Measurements from ENCODE around the gene EVA1A.

Gene EVA1A

DNA sequence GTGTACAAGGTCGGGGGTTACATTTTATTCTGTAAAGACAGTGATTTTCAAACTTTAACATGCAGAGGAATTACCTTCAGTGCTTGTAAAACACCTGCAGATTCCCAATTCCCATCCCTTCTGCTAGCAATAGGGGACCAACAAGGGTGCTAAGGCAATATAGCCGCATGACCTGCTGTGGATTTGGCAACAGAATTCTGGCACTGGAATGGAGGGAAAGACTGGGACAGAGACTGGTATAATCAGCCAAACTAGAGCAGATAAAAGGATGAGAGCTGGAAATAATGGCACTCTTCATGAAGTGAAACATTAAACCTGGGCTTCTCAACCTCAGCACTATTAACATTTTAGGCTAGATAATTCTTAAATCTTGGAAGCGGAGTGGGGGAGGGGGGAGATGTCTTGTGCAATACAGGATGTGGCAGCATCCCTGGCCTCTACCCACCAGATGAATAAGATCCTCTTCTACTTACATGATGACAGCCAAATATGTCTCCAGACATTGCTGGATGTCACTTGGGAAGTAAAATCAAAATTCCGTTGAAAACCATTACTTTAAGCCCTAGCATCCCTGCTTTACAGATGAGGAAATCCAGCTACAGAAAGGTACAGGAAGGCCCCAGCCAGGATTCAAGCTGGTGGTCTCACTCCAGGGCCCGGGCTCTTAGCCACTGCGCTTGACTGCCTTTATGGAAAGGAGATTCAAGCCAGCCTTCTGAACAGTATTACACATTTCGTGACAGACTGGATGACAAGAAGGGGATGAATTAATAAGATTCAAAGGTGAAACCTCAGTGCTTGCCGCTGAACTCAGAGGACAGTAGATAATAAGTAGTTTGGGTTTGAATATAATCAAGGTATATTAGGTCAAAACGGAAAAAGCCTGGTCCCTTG, 1.7 kb downstream of the EVA1A start:
- peaks cover 20% of the 10 kb centered on the region for H3K4me1 ChIP-seq (ENCODE audit: insufficient read depth, low read length, poor library complexity, severe bottlenecking)
- no peaks in the 10 kb centered on the region for H3K79me2 ChIP-seq (ENCODE audit: insufficient read depth, low read length)
- H3K9me3 ChIP-seq (ENCODE audit: insufficient read depth, low read depth, low read length): no peaks in the 10 kb centered on the region
- H3K4me2 ChIP-seq (ENCODE audit: low read depth, low read length, poor library complexity, severe bottlenecking): no peak overlapping the region
- no peaks in the 10 kb centered on the region for H3F3A ChIP-seq (ENCODE audit: low read depth)
- no peaks in the 10 kb centered on the region for H4K20me1 ChIP-seq (ENCODE audit: insufficient read depth, low read length, poor library complexity, severe bottlenecking)
- H3K36me3 ChIP-seq (ENCODE audit: insufficient read depth, low read length): no peaks in the 10 kb centered on the region
- no peak overlapping the region for H3K9ac ChIP-seq (ENCODE audit: low read depth, low read length, poor library complexity, severe bottlenecking)
- H3K9me2 ChIP-seq (replicated peaks; ENCODE audit: low read depth, low read length): no peaks in the 10 kb centered on the region
- H2AFZ ChIP-seq (ENCODE audit: low read length): no peak overlapping the region
- no peak overlapping the region for H3K4me3 ChIP-seq (ENCODE audit: low read length, poor library complexity, severe bottlenecking)
- TF ChIP-seq, protein P1, sequence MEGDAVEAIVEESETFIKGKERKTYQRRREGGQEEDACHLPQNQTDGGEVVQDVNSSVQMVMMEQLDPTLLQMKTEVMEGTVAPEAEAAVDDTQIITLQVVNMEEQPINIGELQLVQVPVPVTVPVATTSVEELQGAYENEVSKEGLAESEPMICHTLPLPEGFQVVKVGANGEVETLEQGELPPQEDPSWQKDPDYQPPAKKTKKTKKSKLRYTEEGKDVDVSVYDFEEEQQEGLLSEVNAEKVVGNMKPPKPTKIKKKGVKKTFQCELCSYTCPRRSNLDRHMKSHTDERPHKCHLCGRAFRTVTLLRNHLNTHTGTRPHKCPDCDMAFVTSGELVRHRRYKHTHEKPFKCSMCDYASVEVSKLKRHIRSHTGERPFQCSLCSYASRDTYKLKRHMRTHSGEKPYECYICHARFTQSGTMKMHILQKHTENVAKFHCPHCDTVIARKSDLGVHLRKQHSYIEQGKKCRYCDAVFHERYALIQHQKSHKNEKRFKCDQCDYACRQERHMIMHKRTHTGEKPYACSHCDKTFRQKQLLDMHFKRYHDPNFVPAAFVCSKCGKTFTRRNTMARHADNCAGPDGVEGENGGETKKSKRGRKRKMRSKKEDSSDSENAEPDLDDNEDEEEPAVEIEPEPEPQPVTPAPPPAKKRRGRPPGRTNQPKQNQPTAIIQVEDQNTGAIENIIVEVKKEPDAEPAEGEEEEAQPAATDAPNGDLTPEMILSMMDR (conservative IDR thresholded peaks at IDR 0.05; ENCODE audit: low read length): no peak
- no peak for TF ChIP-seq EZH2phosphoT487 (IDR thresholded peaks at IDR 0.05; ENCODE audit: borderline replicate concordance)
- H3K27me3 ChIP-seq (ENCODE audit: insufficient read depth, low read length, poor library complexity, severe bottlenecking): peaks cover 28% of the 10 kb centered on the region

DNA sequence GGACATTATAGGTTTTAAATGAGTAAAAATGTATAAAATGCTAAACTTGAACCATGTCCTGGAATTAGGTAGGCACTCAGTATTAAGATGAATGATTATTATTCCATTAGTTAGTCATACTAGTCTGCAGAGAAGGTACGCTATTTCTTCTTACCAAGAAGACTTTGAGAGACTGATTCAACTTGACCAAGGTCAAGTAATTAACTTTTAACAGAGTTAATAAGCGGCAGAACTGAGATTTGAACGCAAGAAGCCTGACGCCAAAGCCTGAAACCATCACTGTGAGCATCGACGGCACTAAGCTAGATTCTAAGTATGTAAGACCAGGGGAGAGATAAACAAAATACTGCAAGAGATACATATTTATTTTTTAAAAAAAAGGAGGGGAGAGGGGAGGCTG, 2.6 kb downstream of the EVA1A start:
- H3K36me3 ChIP-seq (ENCODE audit: insufficient read depth, low read length): no peaks in the 10 kb centered on the region
- H3K27me3 ChIP-seq (ENCODE audit: insufficient read depth, low read length, poor library complexity, severe bottlenecking): peaks cover 28% of the 10 kb centered on the region
- no peaks in the 10 kb centered on the region for H3K79me2 ChIP-seq (ENCODE audit: insufficient read depth, low read length)
- no peak overlapping the region for H3K4me2 ChIP-seq (ENCODE audit: low read depth, low read length, poor library complexity, severe bottlenecking)
- H3K9me3 ChIP-seq (ENCODE audit: insufficient read depth, low read depth, low read length): no peaks in the 10 kb centered on the region
- no peak overlapping the region for H2AFZ ChIP-seq (ENCODE audit: low read length)
- H3F3A ChIP-seq (ENCODE audit: low read depth): no peaks in the 10 kb centered on the region
- no peaks in the 10 kb centered on the region for H3K9me2 ChIP-seq (replicated peaks; ENCODE audit: low read depth, low read length)
- H3K9ac ChIP-seq (ENCODE audit: low read depth, low read length, poor library complexity, severe bottlenecking): no peak overlapping the region
- peaks cover 11% of the 10 kb centered on the region for H3K4me1 ChIP-seq (ENCODE audit: insufficient read depth, low read length, poor library complexity, severe bottlenecking)
- TF ChIP-seq, protein P1 (conservative IDR thresholded peaks at IDR 0.05; ENCODE audit: low read length): no peak
- no peak for TF ChIP-seq EZH2phosphoT487 (IDR thresholded peaks at IDR 0.05; ENCODE audit: borderline replicate concordance)
- no peak overlapping the region for H3K4me3 ChIP-seq (ENCODE audit: low read length, poor library complexity, severe bottlenecking)
- no peaks in the 10 kb centered on the region for H4K20me1 ChIP-seq (ENCODE audit: insufficient read depth, low read length, poor library complexity, severe bottlenecking)

DNA sequence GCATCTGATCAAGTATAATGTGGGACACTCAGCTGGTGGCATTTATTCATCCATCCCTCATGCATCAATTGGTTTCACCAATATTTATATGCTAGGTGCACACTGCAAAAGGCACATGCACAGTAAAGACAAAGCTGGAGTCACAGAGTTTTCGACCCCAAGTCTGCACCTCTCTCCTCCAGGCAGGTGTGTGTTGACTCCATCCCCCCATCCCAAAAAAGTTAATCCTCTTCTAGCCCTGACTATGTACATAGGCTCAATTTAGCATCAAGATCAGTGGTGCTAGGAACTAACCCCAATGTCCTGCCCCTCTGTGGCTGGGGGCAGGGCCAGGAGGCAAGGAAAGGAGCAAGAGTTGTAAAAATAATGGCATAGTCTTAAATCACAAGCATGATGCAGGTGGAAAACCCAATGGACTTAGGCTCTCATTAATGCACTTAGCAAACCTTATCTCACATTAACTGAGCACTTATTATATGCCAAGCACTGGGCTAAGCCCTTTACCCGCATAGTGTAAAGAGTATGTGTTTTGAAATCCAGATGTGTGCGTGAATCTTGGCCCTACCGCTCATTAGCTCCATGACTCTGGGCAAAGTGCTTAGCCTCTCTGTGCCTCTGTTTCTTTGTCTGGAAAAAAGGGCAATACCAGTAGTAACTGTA, 3.1 kb downstream of the EVA1A start:
- Histone ChIP-seq H3F3A (ENCODE audit: low read depth) (no peaks in the 10 kb centered on the region), H3K79me2 (ENCODE audit: insufficient read depth, low read length) (no peaks in the 10 kb centered on the region), H3K9me3 (ENCODE audit: insufficient read depth, low read depth, low read length) (no peaks in the 10 kb centered on the region), H3K4me2 (ENCODE audit: low read depth, low read length, poor library complexity, severe bottlenecking) (no peak overlapping the region), H3K4me3 (ENCODE audit: low read length, poor library complexity, severe bottlenecking) (no peak overlapping the region), H3K9ac (ENCODE audit: low read depth, low read length, poor library complexity, severe bottlenecking) (no peak overlapping the region), H3K27me3 (ENCODE audit: insufficient read depth, low read length, poor library complexity, severe bottlenecking) (peaks cover 28% of the 10 kb centered on the region), H3K4me1 (ENCODE audit: insufficient read depth, low read length, poor library complexity, severe bottlenecking) (peaks cover 11% of the 10 kb centered on the region), H2AFZ (ENCODE audit: low read length) (no peak overlapping the region), H4K20me1 (ENCODE audit: insufficient read depth, low read length, poor library complexity, severe bottlenecking) (no peaks in the 10 kb centered on the region), H3K9me2 (replicated peaks; ENCODE audit: low read depth, low read length) (no peaks in the 10 kb centered on the region), H3K36me3 (ENCODE audit: insufficient read depth, low read length) (no peaks in the 10 kb centered on the region)
- TF ChIP-seq, protein P1 (conservative IDR thresholded peaks at IDR 0.05; ENCODE audit: low read length): no peak
- TF ChIP-seq EZH2phosphoT487 (IDR thresholded peaks at IDR 0.05; ENCODE audit: borderline replicate concordance): no peak
